Measurements from ENCODE around the gene SLIRP.
A peak's percentile ranks its signal among the peaks of the same experiment; 100 is the strongest.

SLIRP gene

GRCh38 chr14:77674931-77675330 is 33.0 kb upstream of the SLIRP start:
- POLR2A ChIA-PET, result no interaction called here
- no peak for TF ChIP-seq ZNF384 (IDR thresholded peaks at IDR 0.05)
- TF ChIP-seq FOXA1 (IDR thresholded peaks at IDR 0.05), result no peak
- TF ChIP-seq FOXM1 (IDR thresholded peaks at IDR 0.05; ENCODE audit: borderline replicate concordance), result no peak
- TF ChIP-seq BHLHE40 (IDR thresholded peaks at IDR 0.05; ENCODE audit: borderline replicate concordance), result no peak
- TF ChIP-seq PKNOX1 (IDR thresholded peaks at IDR 0.05), result no peak
- no peak for TF ChIP-seq LEF1 (IDR thresholded peaks at IDR 0.05; ENCODE audit: borderline replicate concordance)
- no peak for TF ChIP-seq NFRKB (IDR thresholded peaks at IDR 0.05)
- TF ChIP-seq HDGF (IDR thresholded peaks at IDR 0.05; ENCODE audit: borderline replicate concordance), result no peak
- DNase-seq (ENCODE audit: extremely low spot score), result no peak
- CTCF ChIA-PET, result no interaction called here

- DNase-seq (ENCODE audit: extremely low spot score), result no peak
- POLR2A ChIA-PET, result no interaction called here
- TF ChIP-seq FOXK2 (IDR thresholded peaks at IDR 0.05) (no peak), PKNOX1 (IDR thresholded peaks at IDR 0.05) (no peak), BHLHE40 (IDR thresholded peaks at IDR 0.05; ENCODE audit: borderline replicate concordance) (no peak), HDGF (IDR thresholded peaks at IDR 0.05; ENCODE audit: borderline replicate concordance) (no peak), TARDBP (IDR thresholded peaks at IDR 0.05) (no peak), SP1 (IDR thresholded peaks at IDR 0.05) (no peak), FOXM1 (IDR thresholded peaks at IDR 0.05; ENCODE audit: borderline replicate concordance) (no peak), ELF4 (IDR thresholded peaks at IDR 0.05) (no peak), ZNF384 (IDR thresholded peaks at IDR 0.05) (no peak), LEF1 (IDR thresholded peaks at IDR 0.05; ENCODE audit: borderline replicate concordance) (no peak), FOXA1 (IDR thresholded peaks at IDR 0.05) (no peak), NFRKB (IDR thresholded peaks at IDR 0.05) (no peak), SUZ12 (IDR thresholded peaks at IDR 0.05) (no peak), L3MBTL2 (conservative IDR thresholded peaks at IDR 0.05) (no peak), ARNT (IDR thresholded peaks at IDR 0.05) (no peak), CTBP1 (IDR thresholded peaks at IDR 0.05; ENCODE audit: borderline replicate concordance) (no peak)
- CTCF ChIA-PET, result no interaction called here
Observed at GRCh38 chr14:77681196-77682157, 26.4 kb upstream of the SLIRP start.

GRCh38 chr14:77682158-77682553 is 25.7 kb upstream of the SLIRP start:
- ChIA-PET CTCF (no interaction called here), POLR2A (no interaction called here)
- no peak for DNase-seq (ENCODE audit: extremely low spot score)
- no peak for TF ChIP-seq SP1 (IDR thresholded peaks at IDR 0.05)
- no peak for TF ChIP-seq CTBP1 (IDR thresholded peaks at IDR 0.05; ENCODE audit: borderline replicate concordance)
- TF ChIP-seq FOXK2 (IDR thresholded peaks at IDR 0.05), result no peak
- no peak for TF ChIP-seq TARDBP (IDR thresholded peaks at IDR 0.05)
- no peak for TF ChIP-seq HDGF (IDR thresholded peaks at IDR 0.05; ENCODE audit: borderline replicate concordance)
- no peak for TF ChIP-seq PKNOX1 (IDR thresholded peaks at IDR 0.05)
- no peak for TF ChIP-seq ZNF384 (IDR thresholded peaks at IDR 0.05)
- TF ChIP-seq SUZ12 (IDR thresholded peaks at IDR 0.05), result no peak
- TF ChIP-seq BHLHE40 (IDR thresholded peaks at IDR 0.05; ENCODE audit: borderline replicate concordance), result no peak

GRCh38 chr14:77691259-77691658 is 16.6 kb upstream of the SLIRP start:
- POLR2A ChIA-PET, result no interaction called here
- TF ChIP-seq HDGF (IDR thresholded peaks at IDR 0.05; ENCODE audit: borderline replicate concordance) (no peak), FOXK2 (IDR thresholded peaks at IDR 0.05) (no peak), ZNF384 (IDR thresholded peaks at IDR 0.05) (no peak), SUZ12 (IDR thresholded peaks at IDR 0.05) (no peak), FOXA1 (IDR thresholded peaks at IDR 0.05) (no peak), BHLHE40 (IDR thresholded peaks at IDR 0.05; ENCODE audit: borderline replicate concordance) (no peak), PKNOX1 (IDR thresholded peaks at IDR 0.05) (no peak), L3MBTL2 (conservative IDR thresholded peaks at IDR 0.05) (no peak), ELF4 (IDR thresholded peaks at IDR 0.05) (no peak), FOXM1 (IDR thresholded peaks at IDR 0.05; ENCODE audit: borderline replicate concordance) (no peak), TARDBP (IDR thresholded peaks at IDR 0.05) (no peak), ARNT (IDR thresholded peaks at IDR 0.05) (no peak), SP1 (IDR thresholded peaks at IDR 0.05) (no peak), CTBP1 (IDR thresholded peaks at IDR 0.05; ENCODE audit: borderline replicate concordance) (no peak)
- CTCF ChIA-PET, result no interaction called here
- DNase-seq (ENCODE audit: extremely low spot score), result no peak

- peak; percentile 36 for DNase-seq (ENCODE audit: extremely low spot score)
- ChIA-PET POLR2A (no interaction called here), CTCF (no interaction called here)
- TF ChIP-seq SUZ12 (IDR thresholded peaks at IDR 0.05) (no peak), ARNT (IDR thresholded peaks at IDR 0.05) (no peak), HDGF (IDR thresholded peaks at IDR 0.05; ENCODE audit: borderline replicate concordance) (no peak), CTBP1 (IDR thresholded peaks at IDR 0.05; ENCODE audit: borderline replicate concordance) (no peak), NFRKB (IDR thresholded peaks at IDR 0.05) (no peak), PKNOX1 (IDR thresholded peaks at IDR 0.05) (no peak), LEF1 (IDR thresholded peaks at IDR 0.05; ENCODE audit: borderline replicate concordance) (no peak), BHLHE40 (IDR thresholded peaks at IDR 0.05; ENCODE audit: borderline replicate concordance) (no peak), FOXK2 (IDR thresholded peaks at IDR 0.05) (no peak), ELF4 (IDR thresholded peaks at IDR 0.05) (no peak), FOXM1 (IDR thresholded peaks at IDR 0.05; ENCODE audit: borderline replicate concordance) (no peak), FOXA1 (IDR thresholded peaks at IDR 0.05) (no peak), L3MBTL2 (conservative IDR thresholded peaks at IDR 0.05) (no peak), TARDBP (IDR thresholded peaks at IDR 0.05) (no peak), SP1 (IDR thresholded peaks at IDR 0.05) (no peak), ZNF384 (IDR thresholded peaks at IDR 0.05) (no peak)
Observed at GRCh38 chr14:77707355-77707723, 564 bp upstream of the SLIRP start.
